ENCODE results near the gene DUOX1. TPM values are rescaled to one million over a fixed set of nuclear protein-coding genes. Genes with fewer than 3 reads are reported as not detected.
A peak's percentile ranks its signal among the peaks of the same experiment; 100 is the strongest.

Gene DUOX1
- total RNA-seq, 1 donor from 2014 or later, result 0.50 TPM

GRCh38 chr15:45179221-45179985 lies 49.6 kb downstream of the DUOX1 start:
- no peaks in the 10 kb centered on the region for H3K9me3 Mint-ChIP-seq
- intact Hi-C loops (cut with micrococcal nuclease), result no loop called here
- H3K27me3 Mint-ChIP-seq (ENCODE audit: low read depth), result no peaks in the 10 kb centered on the region
- DNase-seq (ENCODE audit: low spot score), result no peak
- H3K4me1 Mint-ChIP-seq (ENCODE audit: low read depth), result peaks cover 16% of the 10 kb centered on the region
- peaks cover 11% of the 10 kb centered on the region for H3K36me3 Mint-ChIP-seq (ENCODE audit: low read depth)
- no peak overlapping the region for H3K4me3 Mint-ChIP-seq (ENCODE audit: low read depth)
- no peak overlapping the region for H3K27ac Mint-ChIP-seq

GRCh38 chr15:45180201-45180600 lies 50.4 kb downstream of the DUOX1 start:
- intact Hi-C loops (cut with micrococcal nuclease), result no loop called here
- H3K27me3 Mint-ChIP-seq (ENCODE audit: low read depth), result no peaks in the 10 kb centered on the region
- no peak overlapping the region for H3K4me3 Mint-ChIP-seq (ENCODE audit: low read depth)
- no peak for DNase-seq (ENCODE audit: low spot score)
- peaks cover 18% of the 10 kb centered on the region for H3K4me1 Mint-ChIP-seq (ENCODE audit: low read depth)
- H3K9me3 Mint-ChIP-seq, result no peaks in the 10 kb centered on the region
- H3K36me3 Mint-ChIP-seq (ENCODE audit: low read depth), result peaks cover 11% of the 10 kb centered on the region
- H3K27ac Mint-ChIP-seq, result peak overlapping the region; percentile 43

GRCh38 chr15:45180648-45181436 lies 51.0 kb downstream of the DUOX1 start:
- Mint-ChIP-seq H3K27ac (no peak overlapping the region), H3K36me3 (ENCODE audit: low read depth) (peaks cover 11% of the 10 kb centered on the region), H3K4me1 (ENCODE audit: low read depth) (peaks cover 22% of the 10 kb centered on the region), H3K4me3 (ENCODE audit: low read depth) (no peak overlapping the region), H3K9me3 (no peaks in the 10 kb centered on the region), H3K27me3 (ENCODE audit: low read depth) (no peaks in the 10 kb centered on the region)
- intact Hi-C loops (cut with micrococcal nuclease), result no loop called here
- no peak for DNase-seq (ENCODE audit: low spot score)

GRCh38 chr15:45181491-45182285 lies 51.9 kb downstream of the DUOX1 start:
- no peak for DNase-seq (ENCODE audit: low spot score)
- intact Hi-C loops (cut with micrococcal nuclease), result no loop called here
- H3K9me3 Mint-ChIP-seq, result no peaks in the 10 kb centered on the region
- peaks cover under 1% of the 10 kb centered on the region for H3K27me3 Mint-ChIP-seq (ENCODE audit: low read depth)
- peaks cover 27% of the 10 kb centered on the region for H3K4me1 Mint-ChIP-seq (ENCODE audit: low read depth)
- peaks cover 6% of the 10 kb centered on the region for H3K36me3 Mint-ChIP-seq (ENCODE audit: low read depth)
- no peak overlapping the region for H3K4me3 Mint-ChIP-seq (ENCODE audit: low read depth)
- no peak overlapping the region for H3K27ac Mint-ChIP-seq

GRCh38 chr15:45182996-45183395 lies 53.2 kb downstream of the DUOX1 start:
- no peak for DNase-seq (ENCODE audit: low spot score)
- Mint-ChIP-seq H3K36me3 (ENCODE audit: low read depth) (no peaks in the 10 kb centered on the region), H3K9me3 (no peaks in the 10 kb centered on the region), H3K27me3 (ENCODE audit: low read depth) (peaks cover 4% of the 10 kb centered on the region), H3K4me1 (ENCODE audit: low read depth) (peaks cover 31% of the 10 kb centered on the region), H3K4me3 (ENCODE audit: low read depth) (no peak overlapping the region), H3K27ac (no peak overlapping the region)
- intact Hi-C loops (cut with micrococcal nuclease), result no loop called here

- peaks cover 34% of the 10 kb centered on the region for H3K4me1 Mint-ChIP-seq (ENCODE audit: low read depth)
- no peaks in the 10 kb centered on the region for H3K9me3 Mint-ChIP-seq
- intact Hi-C loops (cut with micrococcal nuclease), result no loop called here
- no peak overlapping the region for H3K4me3 Mint-ChIP-seq (ENCODE audit: low read depth)
- H3K27ac Mint-ChIP-seq, result no peak overlapping the region
- peaks cover 4% of the 10 kb centered on the region for H3K27me3 Mint-ChIP-seq (ENCODE audit: low read depth)
- H3K36me3 Mint-ChIP-seq (ENCODE audit: low read depth), result no peaks in the 10 kb centered on the region
- no peak for DNase-seq (ENCODE audit: low spot score)
These were observed 53.7 kb downstream of the DUOX1 start for GRCh38 chr15:45183511-45183910.

- H3K27ac Mint-ChIP-seq, result no peak overlapping the region
- peaks cover 36% of the 10 kb centered on the region for H3K4me1 Mint-ChIP-seq (ENCODE audit: low read depth)
- no peak overlapping the region for H3K4me3 Mint-ChIP-seq (ENCODE audit: low read depth)
- DNase-seq (ENCODE audit: low spot score), result no peak
- intact Hi-C loops (cut with micrococcal nuclease), result no loop called here
- peaks cover 4% of the 10 kb centered on the region for H3K27me3 Mint-ChIP-seq (ENCODE audit: low read depth)
- no peaks in the 10 kb centered on the region for H3K36me3 Mint-ChIP-seq (ENCODE audit: low read depth)
- H3K9me3 Mint-ChIP-seq, result no peaks in the 10 kb centered on the region
These were observed 54.8 kb downstream of the DUOX1 start for GRCh38 chr15:45184562-45185041.

GRCh38 chr15:45185069-45185779 lies 55.4 kb downstream of the DUOX1 start:
- H3K9me3 Mint-ChIP-seq, result no peaks in the 10 kb centered on the region
- intact Hi-C loops (cut with micrococcal nuclease), result no loop called here

GRCh38 chr15:45185903-45186770 lies 56.3 kb downstream of the DUOX1 start:
- intact Hi-C loops (cut with micrococcal nuclease), result no loop called here
- Mint-ChIP-seq H3K4me1 (ENCODE audit: low read depth) (peaks cover 30% of the 10 kb centered on the region), H3K4me3 (ENCODE audit: low read depth) (peak overlapping the region; percentile 88), H3K9me3 (no peaks in the 10 kb centered on the region), H3K27ac (no peak overlapping the region), H3K27me3 (ENCODE audit: low read depth) (peaks cover 7% of the 10 kb centered on the region), H3K36me3 (ENCODE audit: low read depth) (no peaks in the 10 kb centered on the region)
- no peak for DNase-seq (ENCODE audit: low spot score)

More at GRCh38 chr15:45185069-45185779, 55.4 kb downstream of the DUOX1 start:
- no peak for DNase-seq (ENCODE audit: low spot score)
- H3K36me3 Mint-ChIP-seq (ENCODE audit: low read depth), result no peaks in the 10 kb centered on the region
- H3K4me3 Mint-ChIP-seq (ENCODE audit: low read depth), result peak overlapping the region; percentile 88
- peaks cover 33% of the 10 kb centered on the region for H3K4me1 Mint-ChIP-seq (ENCODE audit: low read depth)
- H3K27me3 Mint-ChIP-seq (ENCODE audit: low read depth), result peaks cover 4% of the 10 kb centered on the region
- H3K27ac Mint-ChIP-seq, result no peak overlapping the region

GRCh38 chr15:45186771-45187577 lies 57.2 kb downstream of the DUOX1 start:
- peak overlapping the region; percentile 64 for H3K27ac Mint-ChIP-seq
- no peak for DNase-seq (ENCODE audit: low spot score)
- H3K4me1 Mint-ChIP-seq (ENCODE audit: low read depth), result peaks cover 27% of the 10 kb centered on the region
- no peaks in the 10 kb centered on the region for H3K36me3 Mint-ChIP-seq (ENCODE audit: low read depth)
- peak overlapping the region; percentile 88 for H3K4me3 Mint-ChIP-seq (ENCODE audit: low read depth)
- H3K27me3 Mint-ChIP-seq (ENCODE audit: low read depth), result peaks cover 7% of the 10 kb centered on the region
- no peaks in the 10 kb centered on the region for H3K9me3 Mint-ChIP-seq
- intact Hi-C loops (cut with micrococcal nuclease), result no loop called here

GRCh38 chr15:45187578-45187893 lies 57.7 kb downstream of the DUOX1 start:
- Mint-ChIP-seq H3K27ac (no peak overlapping the region), H3K4me1 (ENCODE audit: low read depth) (peaks cover 27% of the 10 kb centered on the region), H3K4me3 (ENCODE audit: low read depth) (no peak overlapping the region), H3K36me3 (ENCODE audit: low read depth) (no peaks in the 10 kb centered on the region), H3K9me3 (no peaks in the 10 kb centered on the region), H3K27me3 (ENCODE audit: low read depth) (peaks cover 7% of the 10 kb centered on the region)
- intact Hi-C loops (cut with micrococcal nuclease), result no loop called here
- no peak for DNase-seq (ENCODE audit: low spot score)
